Measurements from ENCODE around the gene TRIM5.
"Not testable (repeated sequence)": the region's sequence is repeated elsewhere in the genome, so short reads cannot be mapped to it uniquely, and the experiment has no call there.

TRIM5 gene, protein sequence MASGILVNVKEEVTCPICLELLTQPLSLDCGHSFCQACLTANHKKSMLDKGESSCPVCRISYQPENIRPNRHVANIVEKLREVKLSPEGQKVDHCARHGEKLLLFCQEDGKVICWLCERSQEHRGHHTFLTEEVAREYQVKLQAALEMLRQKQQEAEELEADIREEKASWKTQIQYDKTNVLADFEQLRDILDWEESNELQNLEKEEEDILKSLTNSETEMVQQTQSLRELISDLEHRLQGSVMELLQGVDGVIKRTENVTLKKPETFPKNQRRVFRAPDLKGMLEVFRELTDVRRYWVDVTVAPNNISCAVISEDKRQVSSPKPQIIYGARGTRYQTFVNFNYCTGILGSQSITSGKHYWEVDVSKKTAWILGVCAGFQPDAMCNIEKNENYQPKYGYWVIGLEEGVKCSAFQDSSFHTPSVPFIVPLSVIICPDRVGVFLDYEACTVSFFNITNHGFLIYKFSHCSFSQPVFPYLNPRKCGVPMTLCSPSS

DNA sequence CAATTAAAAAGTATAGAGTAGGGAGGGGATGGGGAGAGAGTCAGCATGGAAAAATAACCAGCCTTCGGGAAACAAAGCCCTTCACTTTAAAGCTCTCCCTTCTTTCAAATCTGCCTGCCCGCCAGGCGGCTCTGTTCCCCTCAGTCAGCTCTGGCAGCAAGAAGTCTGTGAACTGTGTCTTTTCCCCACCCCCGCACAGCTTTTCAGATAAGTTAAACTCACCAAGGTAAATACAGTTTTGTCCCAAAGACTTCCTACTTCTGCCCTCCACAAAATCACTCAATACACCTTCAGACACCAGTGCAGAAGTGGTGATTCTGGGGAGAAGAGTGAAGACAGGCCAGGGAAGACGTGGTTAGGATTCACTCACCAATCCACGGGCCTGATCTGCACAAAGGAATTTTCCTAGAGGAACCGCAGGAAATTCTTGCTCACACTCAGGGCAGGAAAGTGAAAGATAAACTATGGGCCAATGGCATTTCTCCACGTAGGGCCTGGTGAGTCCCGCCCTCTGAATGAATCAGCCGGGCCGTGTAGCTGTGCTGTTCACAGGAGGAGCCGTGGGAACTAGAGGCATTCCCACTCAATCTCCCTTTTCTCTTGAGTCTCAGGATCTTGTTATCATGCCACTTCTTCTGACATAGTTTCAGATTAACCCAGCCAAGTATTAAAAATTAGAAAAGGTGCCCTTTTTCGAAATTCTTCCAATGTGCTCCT is at the start of gene TRIM5:
Gene TRIM5, minus strand, starts transcription at position 429 of the 717 bp plus-strand sequence. CDS start 4,897 bp downstream, outside the sequence.
- peak; percentile 84 for DNase-seq (ENCODE audit: low spot score)

DNA sequence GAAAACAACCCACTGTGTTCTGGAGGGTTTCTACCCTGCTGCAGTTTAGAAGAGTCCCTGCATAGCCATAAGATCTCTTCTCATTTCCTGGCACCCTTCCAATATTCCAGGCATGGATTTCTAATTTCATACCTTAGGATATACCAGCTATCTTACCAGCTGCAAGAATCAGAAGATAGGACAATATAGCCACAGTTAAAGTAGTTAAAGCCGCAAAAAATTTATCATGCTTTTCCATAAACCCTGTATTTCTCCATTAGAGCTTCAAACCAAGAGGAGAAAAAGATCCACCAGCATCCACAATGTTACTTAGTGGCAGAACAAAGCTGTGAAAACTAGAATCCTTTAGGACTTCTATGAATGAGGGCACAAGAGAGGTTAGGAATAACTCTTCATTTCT is 42.8 kb upstream of the TRIM5 start:
- DNase-seq (ENCODE audit: low spot score), result no peak

DNA sequence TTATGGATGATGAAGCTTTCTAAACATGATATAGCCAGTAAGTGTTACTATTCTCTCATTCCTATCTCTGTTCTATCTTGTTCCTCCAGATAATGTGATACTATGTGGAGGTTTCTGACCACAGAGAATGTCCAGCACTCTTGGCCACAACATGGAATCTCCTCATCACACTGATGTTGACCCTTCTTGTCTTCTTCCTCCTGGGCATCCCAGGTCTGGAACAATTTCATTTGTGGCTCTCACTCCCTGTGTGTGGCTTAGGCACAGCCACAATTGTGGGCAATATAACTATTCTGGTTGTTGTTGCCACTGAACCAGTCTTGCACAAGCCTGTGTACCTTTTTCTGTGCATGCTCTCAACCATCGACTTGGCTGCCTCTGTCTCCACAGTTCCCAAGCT is 41.5 kb upstream of the TRIM5 start:
- DNase-seq (ENCODE audit: low spot score), result no peak

DNA sequence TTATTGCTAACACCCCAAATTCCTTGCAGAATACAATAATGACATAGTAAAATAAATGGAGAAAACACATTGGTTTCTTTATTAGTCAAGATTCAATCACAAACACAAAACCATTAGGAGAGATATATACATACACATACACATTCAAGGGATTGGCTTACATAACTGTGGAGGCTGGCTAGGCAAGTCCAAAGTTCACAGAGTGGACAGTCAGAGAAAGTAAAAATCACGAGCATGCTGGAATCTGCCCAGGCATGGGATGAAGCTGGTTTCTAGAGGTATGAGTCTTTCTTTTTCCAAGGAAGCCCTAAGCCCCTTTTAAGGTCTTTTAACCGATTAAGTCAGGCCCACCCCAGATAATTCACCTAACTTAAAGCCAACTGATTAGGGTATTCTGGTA is 37.7 kb upstream of the TRIM5 start:
- no peak for DNase-seq (ENCODE audit: low spot score)

DNA sequence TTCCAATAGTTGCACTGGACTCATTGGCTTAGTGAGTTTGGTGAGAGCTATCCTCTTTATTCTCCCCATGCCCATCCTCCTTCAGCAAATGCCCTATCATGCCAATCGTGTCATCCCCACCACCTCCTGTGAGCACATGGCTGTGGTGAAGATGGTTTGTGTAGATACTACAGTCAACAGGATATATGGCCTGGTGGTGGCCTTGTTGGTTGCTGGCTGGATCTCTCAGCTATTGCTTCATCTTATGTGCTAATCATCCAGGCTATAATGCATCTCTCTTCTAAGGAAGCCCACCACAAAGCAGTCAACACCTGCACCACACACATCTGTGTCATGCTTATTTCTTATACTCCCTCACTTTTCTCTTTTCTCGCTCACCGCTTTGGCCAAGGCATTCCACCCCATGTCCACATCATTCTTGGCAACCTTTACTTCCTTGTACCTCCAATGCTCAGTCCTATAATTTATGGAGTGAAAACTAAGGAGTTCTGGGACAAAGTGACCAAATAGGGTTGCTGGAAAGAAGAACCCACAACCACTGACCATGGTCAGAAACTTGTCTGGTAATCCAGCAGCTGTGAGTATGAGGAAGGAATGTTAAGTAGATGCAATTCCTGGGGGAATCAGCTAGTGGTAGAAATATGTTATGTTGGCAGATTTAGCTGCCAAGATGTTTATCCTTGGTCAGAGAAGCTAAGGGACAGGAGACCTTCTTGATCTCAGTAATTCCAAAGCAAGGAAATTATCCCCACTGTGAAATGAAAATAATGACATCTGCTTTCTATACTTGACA is 35.0 kb upstream of the TRIM5 start:
- DNase-seq (ENCODE audit: low spot score), result no peak

DNA sequence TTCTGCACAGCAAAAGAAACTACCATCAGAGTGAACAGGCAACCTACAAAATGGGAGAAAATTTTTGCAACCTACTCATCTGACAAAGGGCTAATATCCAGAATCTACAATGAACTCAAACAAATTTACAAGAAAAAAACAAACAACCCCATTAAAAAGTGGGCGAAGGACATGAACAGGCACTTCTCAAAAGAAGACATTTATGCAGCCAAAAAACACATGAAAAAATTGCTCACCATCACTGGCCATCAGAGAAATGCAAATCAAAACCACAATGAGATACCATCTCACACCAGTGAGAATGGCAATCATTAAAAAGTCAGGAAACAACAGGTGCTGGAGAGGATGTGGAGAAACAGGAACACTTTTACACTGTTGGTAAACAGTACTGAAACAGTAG is 31.6 kb upstream of the TRIM5 start:
- not testable (repeated sequence) for DNase-seq (ENCODE audit: low spot score)

DNA sequence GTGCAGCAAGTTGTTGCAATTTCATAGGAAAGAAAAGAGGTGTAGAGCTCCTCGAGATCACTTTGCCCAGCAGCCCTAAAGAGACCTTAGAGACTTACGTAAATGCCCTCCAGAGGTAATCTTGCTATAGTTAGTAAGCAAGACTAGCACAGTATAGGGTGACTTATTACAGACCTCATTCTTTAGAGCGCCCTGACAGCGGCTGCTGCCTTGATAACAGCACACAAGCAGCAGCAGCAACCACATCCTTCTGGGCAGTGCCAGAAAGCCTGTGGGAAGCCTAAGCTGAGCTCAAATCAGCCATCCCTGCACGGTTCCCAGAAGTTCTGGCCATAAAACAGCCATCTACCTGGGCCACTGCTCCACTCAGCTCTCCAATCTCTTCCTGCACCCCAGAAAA is 28.8 kb upstream of the TRIM5 start:
- DNase-seq (ENCODE audit: low spot score), result no peak

DNA sequence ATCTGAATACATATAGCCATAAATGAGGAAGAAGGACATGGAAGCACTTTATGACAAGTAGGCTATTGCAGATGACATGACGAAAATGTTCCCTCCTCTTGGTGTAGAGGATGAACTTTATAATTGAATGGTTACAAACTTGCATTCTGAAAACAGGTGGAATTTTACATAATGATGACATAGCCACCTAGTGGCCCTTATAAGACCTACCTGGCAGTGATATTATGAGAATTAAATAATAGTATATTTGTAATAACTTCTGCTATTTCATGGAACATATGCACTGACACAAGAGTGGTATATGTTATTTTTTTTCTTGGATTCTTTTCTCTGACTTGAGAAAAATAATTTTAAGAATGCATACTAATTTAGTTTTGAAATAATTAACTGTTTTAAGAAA is 27.6 kb upstream of the TRIM5 start:
- no peak for DNase-seq (ENCODE audit: low spot score)

DNA sequence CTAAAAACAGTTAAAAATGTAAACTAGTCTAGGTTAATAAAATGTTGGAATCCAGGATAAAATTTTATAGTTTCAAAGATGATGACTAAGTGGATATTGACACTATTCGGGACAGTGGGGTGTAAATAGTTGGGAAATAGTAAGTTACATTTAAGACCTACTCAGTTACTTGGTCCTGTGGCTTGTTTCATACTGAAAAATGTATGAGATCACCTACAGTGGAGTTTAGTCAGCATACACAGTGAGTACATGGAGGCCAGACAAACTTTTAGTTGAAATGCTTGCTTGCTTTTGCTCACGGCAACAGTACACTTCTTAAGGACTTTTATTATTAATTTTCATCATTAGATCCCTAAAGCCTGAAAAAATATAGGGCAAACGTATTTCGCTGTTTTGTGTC is 20.8 kb upstream of the TRIM5 start:
- no peak for DNase-seq (ENCODE audit: low spot score)

DNA sequence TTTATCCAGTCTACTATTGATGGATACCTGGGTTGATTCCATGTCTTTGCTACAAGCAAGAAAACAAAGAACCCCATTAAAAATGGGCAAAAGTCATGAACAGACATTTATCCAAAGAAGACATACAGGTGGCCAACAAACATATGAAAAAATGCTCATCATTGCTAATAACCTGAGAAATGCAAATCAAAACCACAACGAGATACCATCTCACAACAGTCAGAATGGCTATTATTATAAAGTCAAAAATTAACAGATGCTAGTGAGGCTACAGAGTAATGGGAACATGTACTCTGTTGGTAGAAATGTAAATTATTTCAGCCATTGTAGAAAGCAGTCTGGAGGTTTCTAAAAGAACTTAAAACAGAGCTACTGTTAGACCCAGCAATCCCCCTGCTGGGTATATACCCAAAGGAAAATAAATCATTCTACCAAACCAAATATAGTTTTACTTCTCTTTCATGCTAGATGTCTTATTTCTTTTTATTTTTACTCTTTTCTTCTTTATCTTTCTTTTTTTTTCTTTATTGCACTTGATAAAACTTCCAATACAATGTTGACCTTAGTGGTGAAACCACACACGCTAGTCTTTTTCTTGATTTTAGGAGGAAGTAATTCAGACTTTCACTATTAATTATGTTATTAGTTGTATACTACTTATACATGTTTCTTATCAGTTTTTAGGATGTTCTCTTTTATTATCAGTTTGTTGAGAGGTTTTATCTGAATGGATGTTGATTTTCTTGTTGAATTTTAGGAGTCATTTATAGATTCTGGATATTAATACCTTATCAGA is 19.1 kb upstream of the TRIM5 start:
- no peak for DNase-seq (ENCODE audit: low spot score)

DNA sequence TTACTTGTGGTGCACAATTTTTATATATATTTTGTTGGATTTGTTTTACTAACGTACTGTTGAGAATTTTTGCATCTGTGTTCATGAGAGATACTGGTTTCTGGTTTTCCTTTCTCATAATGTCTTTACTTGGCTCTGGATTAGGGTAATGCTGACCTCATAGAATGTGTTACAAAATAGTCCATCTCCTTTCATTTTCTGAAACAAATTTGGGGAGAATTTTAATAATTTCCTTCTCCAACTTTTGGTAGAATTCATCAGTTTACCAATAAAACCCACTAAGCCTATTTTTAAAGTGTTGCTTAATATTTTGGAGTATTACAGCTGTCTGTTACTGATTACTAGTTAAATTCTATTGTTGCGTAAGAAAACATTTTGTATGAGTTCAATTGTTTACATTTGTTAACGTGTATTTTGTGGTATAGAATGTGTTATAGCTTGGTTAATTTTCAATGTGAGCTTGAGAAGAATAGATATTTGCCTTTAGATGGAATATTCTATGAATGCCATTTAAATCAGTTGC is 16.2 kb upstream of the TRIM5 start:
- no peak for DNase-seq (ENCODE audit: low spot score)

DNA sequence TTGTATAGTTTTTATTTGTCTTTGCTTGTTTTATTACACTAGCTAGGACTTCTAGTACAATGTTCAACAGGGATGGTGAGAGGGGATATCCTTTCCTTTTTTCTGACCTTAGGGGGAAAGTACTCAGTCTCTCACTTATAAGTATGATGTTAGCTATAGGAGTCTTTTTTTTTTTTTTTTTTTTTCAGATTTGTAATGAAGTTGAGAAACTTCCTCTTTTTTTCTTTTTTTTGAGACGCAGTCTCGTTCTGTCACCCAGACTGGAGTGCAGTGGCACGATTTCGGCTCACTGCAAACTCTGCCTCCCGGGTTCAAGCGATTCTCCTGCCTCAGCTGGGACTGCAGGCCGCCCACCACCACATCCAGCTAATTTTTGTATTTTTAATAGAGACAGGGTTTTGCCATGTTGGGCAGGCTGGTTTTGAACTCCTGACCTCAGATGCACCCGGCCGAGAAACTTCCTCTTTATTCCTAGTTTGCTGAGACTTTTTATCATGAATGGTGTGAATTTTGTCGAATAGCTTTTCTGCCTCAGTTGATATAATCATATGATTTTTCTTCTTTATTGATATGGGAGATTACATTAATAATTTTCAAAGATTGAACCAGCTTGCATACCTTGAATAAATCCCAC is 15.7 kb upstream of the TRIM5 start:
- DNase-seq (ENCODE audit: low spot score), result no peak

DNA sequence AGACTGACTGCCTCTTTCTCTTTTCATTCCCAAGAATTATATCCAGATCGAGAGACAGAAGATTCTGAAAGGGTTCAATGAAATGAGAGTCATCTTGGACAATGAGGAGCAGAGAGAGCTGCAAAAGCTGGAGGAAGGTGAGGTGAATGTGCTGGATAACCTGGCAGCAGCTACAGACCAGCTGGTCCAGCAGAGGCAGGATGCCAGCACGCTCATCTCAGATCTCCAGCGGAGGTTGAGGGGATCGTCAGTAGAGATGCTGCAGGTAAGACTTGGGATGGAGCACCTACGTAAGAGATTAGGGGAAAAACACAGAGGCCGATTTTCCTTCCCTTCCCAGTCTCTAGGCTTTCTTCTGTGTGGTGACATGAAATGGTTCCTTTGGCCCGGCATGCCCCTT is 13.4 kb upstream of the TRIM5 start:
- no peak for DNase-seq (ENCODE audit: low spot score)

DNA sequence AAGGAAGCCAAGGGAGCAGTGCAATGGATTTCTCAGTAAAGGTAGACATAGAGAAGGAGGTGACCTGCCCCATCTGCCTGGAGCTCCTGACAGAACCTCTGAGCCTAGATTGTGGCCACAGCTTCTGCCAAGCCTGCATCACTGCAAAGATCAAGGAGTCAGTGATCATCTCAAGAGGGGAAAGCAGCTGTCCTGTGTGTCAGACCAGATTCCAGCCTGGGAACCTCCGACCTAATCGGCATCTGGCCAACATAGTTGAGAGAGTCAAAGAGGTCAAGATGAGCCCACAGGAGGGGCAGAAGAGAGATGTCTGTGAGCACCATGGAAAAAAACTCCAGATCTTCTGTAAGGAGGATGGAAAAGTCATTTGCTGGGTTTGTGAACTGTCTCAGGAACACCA is 11.3 kb upstream of the TRIM5 start:
- no peak for DNase-seq (ENCODE audit: low spot score)

DNA sequence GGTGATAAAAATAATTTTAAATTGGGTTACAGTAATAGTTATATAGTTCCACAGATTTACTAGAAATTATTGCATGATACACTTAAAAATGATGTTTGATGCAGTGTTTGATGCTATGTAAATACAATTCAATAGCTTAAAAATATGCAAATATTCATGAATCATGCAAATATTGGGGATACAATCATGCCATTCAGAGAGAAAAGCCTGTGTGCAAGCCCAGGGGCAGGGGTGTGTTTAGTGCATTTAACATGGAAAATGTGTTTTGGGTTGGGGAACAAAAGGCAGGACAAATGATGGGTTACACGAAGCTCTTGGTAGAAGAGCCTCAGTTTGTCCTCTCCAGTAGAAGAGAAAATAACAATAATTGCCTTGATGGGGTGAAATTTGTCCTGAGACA is 10.7 kb upstream of the TRIM5 start:
- DNase-seq (ENCODE audit: low spot score), result no peak

DNA sequence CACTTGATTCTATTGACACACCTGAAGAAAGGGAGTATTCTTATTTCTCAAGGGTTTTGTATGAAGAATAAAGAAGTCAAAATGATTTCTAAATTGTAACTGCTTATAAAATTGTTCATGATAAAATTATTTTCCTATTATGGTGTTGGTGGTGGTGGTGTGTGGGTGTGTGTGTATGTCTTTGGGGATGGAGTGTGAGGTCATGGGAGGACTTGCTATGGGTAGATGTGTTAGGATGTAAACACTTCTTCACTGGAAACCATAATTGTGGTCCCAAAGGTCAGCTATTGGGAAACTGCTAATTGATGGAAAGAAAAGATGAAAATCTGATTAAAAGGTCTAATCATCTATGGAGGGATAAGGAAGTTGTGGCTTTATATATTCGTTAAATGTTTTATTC is 9.8 kb upstream of the TRIM5 start:
- DNase-seq (ENCODE audit: low spot score), result no peak

DNA sequence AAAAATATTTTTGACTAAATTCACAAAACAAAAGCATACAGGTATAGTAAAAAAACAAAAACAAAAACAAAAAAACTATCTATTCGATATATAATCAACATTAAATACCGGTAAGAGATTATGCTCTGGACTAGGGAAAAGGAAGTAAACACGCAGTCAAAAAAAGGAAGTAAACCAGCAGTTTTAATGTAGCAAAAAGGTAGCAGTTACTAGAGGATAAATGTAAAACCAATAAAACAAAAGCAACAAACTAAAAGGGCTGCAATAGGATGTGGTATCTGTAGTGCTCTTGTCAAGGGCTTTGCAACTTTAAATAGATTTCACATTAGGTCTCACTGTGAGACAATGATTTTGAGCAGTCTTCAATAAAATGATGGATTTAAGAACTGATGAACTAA is 7.1 kb upstream of the TRIM5 start:
- DNase-seq (ENCODE audit: low spot score), result no peak

DNA sequence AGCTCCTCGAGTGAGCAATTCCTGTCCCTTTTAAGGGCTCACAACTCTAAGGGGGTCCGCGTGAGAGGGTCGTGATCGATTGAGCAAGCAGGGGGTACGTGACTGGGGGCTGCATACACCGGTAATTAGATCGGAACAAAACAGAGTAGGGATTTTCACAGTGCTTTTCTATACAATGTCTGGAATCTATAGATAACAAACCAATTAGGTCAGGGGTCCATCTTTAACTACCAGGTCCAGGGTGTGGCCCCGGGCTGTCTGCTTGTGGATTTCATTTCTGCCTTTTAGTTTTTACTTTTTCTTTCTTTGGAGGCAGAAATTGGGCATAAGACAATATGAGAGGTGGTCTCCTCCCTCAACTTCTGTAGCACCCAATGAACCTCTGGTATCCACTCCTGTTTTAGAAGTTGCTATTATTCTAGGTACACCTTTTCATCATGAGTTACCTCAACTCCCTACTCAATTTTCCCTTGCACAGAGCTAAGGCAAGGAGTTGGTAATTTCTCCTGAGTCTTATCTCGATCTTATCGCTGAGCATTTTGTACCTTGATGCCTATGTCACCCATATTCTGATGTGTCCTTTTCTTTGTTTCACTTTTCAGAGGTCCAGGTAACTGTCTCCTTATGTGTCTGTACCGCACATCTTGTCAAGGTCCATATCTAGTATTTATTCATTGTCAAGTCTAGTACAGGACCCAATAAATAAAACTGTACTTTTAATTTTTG is 6.5 kb upstream of the TRIM5 start:
- not testable (repeated sequence) for DNase-seq (ENCODE audit: low spot score)

DNA sequence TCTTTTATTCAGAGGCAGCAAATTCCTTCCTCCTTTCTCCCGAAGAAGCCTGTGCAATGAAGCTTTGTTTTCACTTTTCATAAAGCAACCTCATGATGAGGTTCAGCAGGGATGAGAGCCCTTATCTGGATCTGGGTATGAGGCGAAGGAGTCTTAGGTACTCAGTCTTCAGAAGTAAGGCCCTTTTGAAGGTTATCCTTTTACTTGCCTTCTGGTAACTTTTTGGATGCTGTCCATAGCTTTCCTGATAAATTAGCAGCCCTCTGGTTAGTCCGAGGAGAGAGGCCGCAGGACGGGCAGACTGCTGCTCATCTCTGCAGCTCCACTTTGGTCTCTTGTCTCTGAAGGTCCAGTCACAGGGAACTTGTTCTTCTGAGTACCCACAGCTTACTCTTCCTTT is 5.9 kb upstream of the TRIM5 start:
- DNase-seq (ENCODE audit: low spot score), result no peak

DNA sequence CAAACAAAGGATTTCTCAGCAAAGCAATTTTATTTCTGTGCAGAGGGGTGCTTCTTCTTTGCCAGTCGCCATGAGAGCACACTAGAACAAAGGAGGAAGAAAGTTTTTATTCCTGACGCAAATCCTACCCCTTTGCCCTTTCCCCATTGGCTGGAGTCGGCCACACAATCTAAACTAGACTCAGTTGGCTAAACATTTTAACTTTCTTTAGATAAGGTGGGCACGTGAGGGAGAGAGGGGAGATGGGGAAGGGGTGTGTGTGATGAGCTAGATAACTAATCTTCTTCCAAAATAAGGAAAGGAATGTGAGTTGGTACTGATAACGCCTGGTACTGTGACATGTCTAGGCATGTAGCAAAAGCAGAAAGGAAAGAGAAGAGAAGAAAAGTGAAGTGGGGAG is 5.3 kb upstream of the TRIM5 start:
- DNase-seq (ENCODE audit: low spot score), result peak; percentile 25
